ENCODE data around the gene CEP43. TPM values are rescaled to one million over a fixed set of nuclear protein-coding genes. Genes with fewer than 3 reads are reported as not detected.

Gene CEP43
- total and polyA plus RNA-seq, 10 of the 15 experiments (the other 5 are each of a cell fraction or from before 2014, with no cell fraction given), result 7.7 to 49.9 (median 24.6) TPM

DNA sequence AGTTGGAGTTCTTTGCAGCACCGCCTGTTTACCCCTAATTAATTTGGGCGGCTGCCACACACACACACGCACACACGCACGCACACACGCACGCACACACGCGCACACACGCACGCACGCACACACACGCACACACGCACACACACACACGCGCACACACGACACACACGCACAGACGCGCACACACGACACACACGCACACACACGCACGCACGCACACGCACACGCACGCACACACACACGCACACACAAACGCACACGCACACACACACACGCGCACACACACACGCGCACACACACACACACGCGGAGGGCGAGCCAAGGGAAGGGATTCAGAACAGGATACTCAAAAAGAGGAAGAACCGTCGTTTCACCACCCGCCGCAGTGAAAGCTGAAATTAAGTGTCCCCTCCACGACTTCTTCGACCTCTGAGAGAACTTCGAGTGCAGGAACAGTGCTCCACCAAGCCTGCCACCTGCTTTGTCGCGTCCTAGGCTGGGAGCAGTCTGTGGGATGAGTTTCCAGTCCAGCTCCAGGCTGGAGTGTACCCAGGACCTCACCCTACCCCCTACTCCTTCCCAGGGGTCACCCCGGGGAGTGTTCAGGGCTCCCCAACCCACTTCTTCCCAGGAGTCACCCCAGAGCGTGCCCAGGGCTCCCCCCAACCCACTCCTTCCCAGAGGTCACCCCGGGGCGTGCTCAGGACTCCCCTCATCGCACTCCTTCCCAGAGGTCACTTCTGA, 43.9 kb upstream of the CEP43 start:
- intact Hi-C loops (cut with micrococcal nuclease; ENCODE audit: unreplicated experiment) (loop anchor here (5.0 to 10.0 kb wide), 2 partner anchors 92 to 170 kb away; partner anchors contain the start of gene CCR6), in situ Hi-C loops (cut with MboI) (no loop called here)
- H3K4me2 ChIP-seq (ENCODE audit: control insufficient read depth, insufficient read depth), result peak overlapping the region; percentile 85
- WGBS (ENCODE audit: insufficient coverage, insufficient replicate concordance, low lambda C conversion rate, missing lambda C conversion rate), result 3% methylated on average over 33 of the region's 52 CpGs
- H3K4me1 ChIP-seq (ENCODE audit: control insufficient read depth, insufficient read depth, low read length), result peaks cover 58% of the 10 kb centered on the region
- no peak for DNase-seq (ENCODE audit: low read depth, low spot score)
- H3K9me3 ChIP-seq (replicated peaks; ENCODE audit: control insufficient read depth, insufficient read depth, low read length), result no peaks in the 10 kb centered on the region
- SMC1A ChIA-PET (ENCODE audit: uncharacterized antibody, unreplicated experiment), result interaction anchor here (0.6 to 6.3 kb wide), 8 partner anchors 26 to 186 kb away, joined by 3 to 85 read pairs (median 10); no protein-coding TSS in a partner anchor
- H4K20me1 ChIP-seq (ENCODE audit: control insufficient read depth, insufficient read depth), result no peaks in the 10 kb centered on the region
- POLR2A ChIA-PET, result interaction anchor here (1.1 to 2.0 kb wide), 6 partner anchors 45 to 197 kb away, joined by 3 to 9 read pairs (median 6); partner anchors contain the start of gene CEP43
- no peak for FAIRE-seq
- no TSS peak for BruUV-seq (replicated peaks)
- RAD21 ChIA-PET (ENCODE audit: unreplicated experiment), result interaction anchor here (0.9 to 8.0 kb wide), 11 partner anchors 29 to 181 kb away, joined by 3 to 79 read pairs (median 6); partner anchors contain the start of genes CCR6 and CEP43
- peak overlapping the region; percentile 83 for H3K9ac ChIP-seq (ENCODE audit: control insufficient read depth, insufficient read depth, low read length)
- CTCF ChIA-PET, result interaction anchor here (1.3 to 10.8 kb wide), 3 partner anchors 34 to 186 kb away, joined by 3 to 139 read pairs (median 16); no protein-coding TSS in a partner anchor
- no peak overlapping the region; the same call in 1 of the 2 replicates for H2AFZ ChIP-seq (ENCODE audit: control insufficient read depth, low read depth, low read length)
- peaks cover 53% of the 10 kb centered on the region for H3K79me2 ChIP-seq (ENCODE audit: control insufficient read depth, insufficient read depth, low read length)
- H3K36me3 ChIP-seq (ENCODE audit: control insufficient read depth in 2 of 2, insufficient read depth in 2 of 2, low read length in 1 of 2), result peaks cover 3% of the 10 kb centered on the region in 2 experiments; a peak in 3 of 4 replicates
- ATAC-seq, result peak; percentile 1; the same call in 1 of the 3 replicates
- H3K4me3 ChIP-seq, result peak overlapping the region; percentile 94
- H3K27ac ChIP-seq (ENCODE audit: control insufficient read depth, insufficient read depth), result peak overlapping the region; percentile 81
- H3K27me3 ChIP-seq (replicated peaks in 1 of 2; ENCODE audit: control insufficient read depth in 2 of 2, insufficient read depth in 2 of 2, low read length in 1 of 2), result no peaks in the 10 kb centered on the region
- TF ChIP-seq TARDBP (IDR thresholded peaks at IDR 0.05; ENCODE audit: borderline replicate concordance) (peak; percentile 79), ATF7 (IDR thresholded peaks at IDR 0.05; ENCODE audit: low read depth) (no peak), SMARCA5 (IDR thresholded peaks at IDR 0.05) (peak; percentile 68), PBX3 (IDR thresholded peaks at IDR 0.05; ENCODE audit: insufficient replicate concordance, low read depth, low read length) (no peak), LARP7 (IDR thresholded peaks at IDR 0.05) (no peak; the same call in 1 of the 2 replicates), GATAD2B (conservative IDR thresholded peaks at IDR 0.05; ENCODE audit: low read depth) (peak; percentile 98), SIN3A (IDR thresholded peaks at IDR 0.05; ENCODE audit: low read depth, low read length) (peak; percentile 33; the same call in 1 of the 2 replicates), NR2F1 (conservative IDR thresholded peaks at IDR 0.05) (peak; percentile 46), NFXL1 (IDR thresholded peaks at IDR 0.05; ENCODE audit: borderline replicate concordance) (no peak), BACH1 (IDR thresholded peaks at IDR 0.05; ENCODE audit: borderline replicate concordance) (no peak), MEF2B (IDR thresholded peaks at IDR 0.05; ENCODE audit: partially characterized antibody, poor library complexity, severe bottlenecking) (peak; percentile 17), ZBTB4 (CRISPR knock-in tag; IDR thresholded peaks at IDR 0.05) (no peak)
- TF ChIP-seq, protein P1, sequence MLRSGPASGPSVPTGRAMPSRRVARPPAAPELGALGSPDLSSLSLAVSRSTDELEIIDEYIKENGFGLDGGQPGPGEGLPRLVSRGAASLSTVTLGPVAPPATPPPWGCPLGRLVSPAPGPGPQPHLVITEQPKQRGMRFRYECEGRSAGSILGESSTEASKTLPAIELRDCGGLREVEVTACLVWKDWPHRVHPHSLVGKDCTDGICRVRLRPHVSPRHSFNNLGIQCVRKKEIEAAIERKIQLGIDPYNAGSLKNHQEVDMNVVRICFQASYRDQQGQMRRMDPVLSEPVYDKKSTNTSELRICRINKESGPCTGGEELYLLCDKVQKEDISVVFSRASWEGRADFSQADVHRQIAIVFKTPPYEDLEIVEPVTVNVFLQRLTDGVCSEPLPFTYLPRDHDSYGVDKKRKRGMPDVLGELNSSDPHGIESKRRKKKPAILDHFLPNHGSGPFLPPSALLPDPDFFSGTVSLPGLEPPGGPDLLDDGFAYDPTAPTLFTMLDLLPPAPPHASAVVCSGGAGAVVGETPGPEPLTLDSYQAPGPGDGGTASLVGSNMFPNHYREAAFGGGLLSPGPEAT (IDR thresholded peaks at IDR 0.05; ENCODE audit: low read depth), result no peak; the same call in 1 of the 2 replicates
- TF ChIP-seq, protein P2, sequence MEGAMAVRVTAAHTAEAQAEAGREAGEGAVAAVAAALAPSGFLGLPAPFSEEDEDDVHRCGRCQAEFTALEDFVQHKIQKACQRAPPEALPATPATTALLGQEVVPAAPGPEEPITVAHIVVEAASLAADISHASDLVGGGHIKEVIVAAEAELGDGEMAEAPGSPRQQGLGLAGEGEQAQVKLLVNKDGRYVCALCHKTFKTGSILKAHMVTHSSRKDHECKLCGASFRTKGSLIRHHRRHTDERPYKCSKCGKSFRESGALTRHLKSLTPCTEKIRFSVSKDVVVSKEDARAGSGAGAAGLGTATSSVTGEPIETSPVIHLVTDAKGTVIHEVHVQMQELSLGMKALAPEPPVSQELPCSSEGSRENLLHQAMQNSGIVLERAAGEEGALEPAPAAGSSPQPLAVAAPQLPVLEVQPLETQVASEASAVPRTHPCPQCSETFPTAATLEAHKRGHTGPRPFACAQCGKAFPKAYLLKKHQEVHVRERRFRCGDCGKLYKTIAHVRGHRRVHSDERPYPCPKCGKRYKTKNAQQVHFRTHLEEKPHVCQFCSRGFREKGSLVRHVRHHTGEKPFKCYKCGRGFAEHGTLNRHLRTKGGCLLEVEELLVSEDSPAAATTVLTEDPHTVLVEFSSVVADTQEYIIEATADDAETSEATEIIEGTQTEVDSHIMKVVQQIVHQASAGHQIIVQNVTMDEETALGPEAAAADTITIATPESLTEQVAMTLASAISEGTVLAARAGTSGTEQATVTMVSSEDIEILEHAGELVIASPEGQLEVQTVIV (IDR thresholded peaks at IDR 0.05; ENCODE audit: borderline replicate concordance, partially characterized antibody), result no peak
